Stimulated activated CD4-positive, alpha-beta T cell treated with anti-CD3 and anti-CD28 coated beads, Interleukin-1b, Interleukin-23, amount 100 ng/mL, for 4 hours (primary cell): ENCODE data around the gene EXOSC3.

Experiments used
- DNase-seq, 2 donors: peaks; one replicate each; pipeline ENCODE4 v3.0.0-alpha.2; 2020; ENCODE audit warnings: low read depth in 2 of 2

Gene EXOSC3

DNA sequence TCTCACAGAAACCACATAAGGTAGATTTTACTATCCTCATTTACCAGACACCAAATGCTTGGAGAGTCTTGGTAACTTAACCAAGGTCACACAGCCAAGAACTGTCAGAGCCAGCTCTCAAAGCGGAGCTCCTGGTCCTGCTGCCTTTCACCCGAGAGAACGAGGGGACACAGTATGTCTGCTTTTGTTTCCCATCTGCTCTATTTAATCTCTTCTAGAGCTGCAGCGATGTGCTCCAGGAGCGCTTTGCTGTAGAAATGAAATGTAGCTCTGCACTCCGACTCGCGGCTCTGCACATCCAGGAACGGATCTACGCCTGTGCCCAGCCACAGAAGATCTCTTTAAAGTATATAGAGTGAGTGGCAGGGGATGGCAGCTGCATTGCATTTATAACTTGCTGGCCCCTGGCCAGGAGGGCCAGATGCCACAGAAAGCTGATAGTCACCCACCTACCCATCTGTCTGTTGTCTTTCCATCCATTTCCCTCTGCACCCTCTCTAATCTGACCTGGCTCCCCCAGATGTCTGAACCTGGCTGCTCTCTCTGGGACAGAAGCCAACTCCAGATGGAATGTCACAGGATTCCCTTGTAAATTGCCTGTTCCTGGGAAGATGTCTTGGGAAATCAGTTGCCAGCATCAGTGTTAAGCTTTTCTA lies 52.6 kb downstream of the EXOSC3 start:
- DNase-seq, result no peak

DNA sequence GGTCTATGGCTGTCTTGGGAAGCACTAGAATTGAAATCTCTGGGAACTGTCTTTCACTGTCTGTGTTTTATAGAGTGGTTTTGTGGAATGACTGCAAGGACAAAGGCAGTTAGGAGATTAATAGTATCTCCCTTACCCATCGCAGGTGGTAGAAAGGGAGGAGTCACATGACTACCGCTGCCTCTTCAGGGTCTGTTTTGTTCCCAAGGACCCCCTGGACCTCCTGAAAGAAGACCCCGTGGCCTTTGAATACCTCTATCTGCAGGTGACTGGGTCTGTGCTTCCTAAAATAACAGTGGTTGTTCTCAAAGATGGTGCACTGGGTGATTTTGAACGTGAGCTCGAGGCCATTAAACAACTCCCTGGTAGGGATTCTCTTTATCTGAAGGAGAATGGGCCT lies 54.0 kb downstream of the EXOSC3 start:
- no peak for DNase-seq

DNA sequence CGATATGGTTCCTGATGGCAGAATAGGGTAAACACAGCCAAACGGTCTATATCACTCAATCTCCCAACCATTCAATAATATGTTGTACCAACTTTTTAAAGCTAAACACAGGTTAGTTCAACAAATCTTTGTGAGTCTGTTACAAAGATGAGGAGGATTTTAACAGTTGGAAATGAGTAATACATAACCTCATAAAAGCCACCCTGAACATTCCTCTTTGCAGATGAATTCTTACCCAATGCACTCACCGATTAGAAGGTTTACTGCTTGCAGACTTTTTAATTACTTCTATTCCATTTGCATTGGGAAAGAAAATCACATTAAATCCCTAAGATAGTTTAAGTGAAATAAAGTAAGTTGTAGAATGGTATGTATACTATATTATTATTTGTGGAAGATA lies 54.6 kb downstream of the EXOSC3 start:
- no peak for DNase-seq
